ENCODE results near the gene KCNIP1.

Gene KCNIP1

DNA sequence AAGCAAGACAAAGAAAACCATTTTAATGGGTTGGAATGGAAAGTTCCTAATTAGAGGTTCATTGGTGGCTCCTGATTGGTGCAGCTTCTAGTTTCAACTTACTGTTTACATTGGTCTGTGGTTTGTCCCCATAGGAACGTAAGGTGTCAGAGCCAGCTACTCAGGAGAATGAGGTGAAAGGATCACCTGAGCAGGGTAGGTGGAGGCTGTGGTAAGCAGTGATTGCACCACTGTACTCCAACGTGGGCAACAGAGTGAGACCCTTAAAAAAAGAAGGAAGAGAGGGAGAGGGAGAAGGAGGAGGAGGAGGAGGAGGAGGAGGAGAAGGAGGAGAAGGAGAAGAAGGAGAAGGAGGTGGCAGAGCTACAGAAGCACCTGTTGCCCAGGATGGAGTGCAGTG lies 30.4 kb downstream of the KCNIP1 start:
- TF ChIP-seq, protein P1, sequence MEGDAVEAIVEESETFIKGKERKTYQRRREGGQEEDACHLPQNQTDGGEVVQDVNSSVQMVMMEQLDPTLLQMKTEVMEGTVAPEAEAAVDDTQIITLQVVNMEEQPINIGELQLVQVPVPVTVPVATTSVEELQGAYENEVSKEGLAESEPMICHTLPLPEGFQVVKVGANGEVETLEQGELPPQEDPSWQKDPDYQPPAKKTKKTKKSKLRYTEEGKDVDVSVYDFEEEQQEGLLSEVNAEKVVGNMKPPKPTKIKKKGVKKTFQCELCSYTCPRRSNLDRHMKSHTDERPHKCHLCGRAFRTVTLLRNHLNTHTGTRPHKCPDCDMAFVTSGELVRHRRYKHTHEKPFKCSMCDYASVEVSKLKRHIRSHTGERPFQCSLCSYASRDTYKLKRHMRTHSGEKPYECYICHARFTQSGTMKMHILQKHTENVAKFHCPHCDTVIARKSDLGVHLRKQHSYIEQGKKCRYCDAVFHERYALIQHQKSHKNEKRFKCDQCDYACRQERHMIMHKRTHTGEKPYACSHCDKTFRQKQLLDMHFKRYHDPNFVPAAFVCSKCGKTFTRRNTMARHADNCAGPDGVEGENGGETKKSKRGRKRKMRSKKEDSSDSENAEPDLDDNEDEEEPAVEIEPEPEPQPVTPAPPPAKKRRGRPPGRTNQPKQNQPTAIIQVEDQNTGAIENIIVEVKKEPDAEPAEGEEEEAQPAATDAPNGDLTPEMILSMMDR (conservative IDR thresholded peaks at IDR 0.05; ENCODE audit: low read length) = no peak
- TF ChIP-seq EZH2phosphoT487 (IDR thresholded peaks at IDR 0.05; ENCODE audit: borderline replicate concordance) = no peak
- no peak overlapping the region for H2AFZ ChIP-seq (ENCODE audit: low read length)
- no peaks in the 10 kb centered on the region for H3K9me2 ChIP-seq (replicated peaks; ENCODE audit: low read depth, low read length)
- no peaks in the 10 kb centered on the region for H3K4me1 ChIP-seq (ENCODE audit: insufficient read depth, low read length, poor library complexity, severe bottlenecking)
- no peak overlapping the region for H3K4me2 ChIP-seq (ENCODE audit: low read depth, low read length, poor library complexity, severe bottlenecking)
- H4K20me1 ChIP-seq (ENCODE audit: insufficient read depth, low read length, poor library complexity, severe bottlenecking) = no peaks in the 10 kb centered on the region
- H3K79me2 ChIP-seq (ENCODE audit: insufficient read depth, low read length) = no peaks in the 10 kb centered on the region
- H3K9me3 ChIP-seq (ENCODE audit: insufficient read depth, low read depth, low read length) = no peaks in the 10 kb centered on the region
- H3K4me3 ChIP-seq (ENCODE audit: low read length, poor library complexity, severe bottlenecking) = no peak overlapping the region
- H3K27me3 ChIP-seq (ENCODE audit: insufficient read depth, low read length, poor library complexity, severe bottlenecking) = no peaks in the 10 kb centered on the region
- no peaks in the 10 kb centered on the region for H3F3A ChIP-seq (ENCODE audit: low read depth)
- H3K36me3 ChIP-seq (ENCODE audit: insufficient read depth, low read length) = no peaks in the 10 kb centered on the region
- no peak overlapping the region for H3K9ac ChIP-seq (ENCODE audit: low read depth, low read length, poor library complexity, severe bottlenecking)

DNA sequence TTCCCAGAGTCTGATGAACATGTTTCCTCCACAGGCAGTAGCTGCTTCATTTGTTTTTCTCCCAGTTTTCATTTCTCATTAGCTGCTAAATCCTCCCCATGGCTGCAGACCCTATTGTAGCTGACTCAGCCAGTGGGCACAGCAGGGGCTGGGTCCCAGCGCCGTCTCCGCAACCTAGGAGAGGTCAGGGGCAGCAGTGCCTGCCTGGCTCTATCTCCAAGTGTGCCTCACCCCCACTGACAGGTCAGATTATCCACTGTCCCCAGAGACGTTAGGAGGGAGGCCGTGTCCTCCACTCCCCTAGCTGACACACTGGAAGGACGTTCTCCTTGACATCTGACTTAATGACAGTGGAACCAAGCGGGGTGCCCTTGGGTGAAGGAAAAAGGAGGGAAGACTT lies 31.1 kb downstream of the KCNIP1 start:
- H2AFZ ChIP-seq (ENCODE audit: low read length) = no peak overlapping the region
- no peaks in the 10 kb centered on the region for H3K9me3 ChIP-seq (ENCODE audit: insufficient read depth, low read depth, low read length)
- no peaks in the 10 kb centered on the region for H3K79me2 ChIP-seq (ENCODE audit: insufficient read depth, low read length)
- H3K36me3 ChIP-seq (ENCODE audit: insufficient read depth, low read length) = no peaks in the 10 kb centered on the region
- no peaks in the 10 kb centered on the region for H3K4me1 ChIP-seq (ENCODE audit: insufficient read depth, low read length, poor library complexity, severe bottlenecking)
- no peak overlapping the region for H3K9ac ChIP-seq (ENCODE audit: low read depth, low read length, poor library complexity, severe bottlenecking)
- no peaks in the 10 kb centered on the region for H3K9me2 ChIP-seq (replicated peaks; ENCODE audit: low read depth, low read length)
- no peaks in the 10 kb centered on the region for H4K20me1 ChIP-seq (ENCODE audit: insufficient read depth, low read length, poor library complexity, severe bottlenecking)
- no peak overlapping the region for H3K4me3 ChIP-seq (ENCODE audit: low read length, poor library complexity, severe bottlenecking)
- H3K4me2 ChIP-seq (ENCODE audit: low read depth, low read length, poor library complexity, severe bottlenecking) = no peak overlapping the region
- no peaks in the 10 kb centered on the region for H3F3A ChIP-seq (ENCODE audit: low read depth)
- no peaks in the 10 kb centered on the region for H3K27me3 ChIP-seq (ENCODE audit: insufficient read depth, low read length, poor library complexity, severe bottlenecking)
- TF ChIP-seq, protein P1 (conservative IDR thresholded peaks at IDR 0.05; ENCODE audit: low read length) = no peak
- TF ChIP-seq EZH2phosphoT487 (IDR thresholded peaks at IDR 0.05; ENCODE audit: borderline replicate concordance) = no peak

DNA sequence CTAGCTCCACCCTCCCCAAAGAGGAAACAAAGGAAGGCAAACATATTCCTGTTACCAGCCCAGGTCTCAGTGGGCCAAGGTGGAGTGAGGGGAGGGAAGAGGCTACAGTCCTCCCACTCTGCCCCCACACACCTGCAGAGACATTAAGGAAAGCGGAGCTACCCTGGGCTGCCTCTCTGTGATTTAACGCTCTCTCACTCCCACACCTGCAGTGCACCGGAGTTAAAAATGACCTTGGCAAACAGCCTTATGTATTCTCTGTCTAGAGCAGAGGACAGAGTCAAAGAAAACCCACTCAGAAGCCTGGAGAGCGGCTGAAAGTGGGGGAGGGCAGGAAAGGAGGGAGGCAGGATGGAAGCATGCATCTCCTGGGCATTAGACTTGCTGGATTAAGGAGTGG lies 32.7 kb downstream of the KCNIP1 start:
- H3K9ac ChIP-seq (ENCODE audit: low read depth, low read length, poor library complexity, severe bottlenecking) = no peak overlapping the region
- H3K4me1 ChIP-seq (ENCODE audit: insufficient read depth, low read length, poor library complexity, severe bottlenecking) = no peaks in the 10 kb centered on the region
- no peaks in the 10 kb centered on the region for H3K36me3 ChIP-seq (ENCODE audit: insufficient read depth, low read length)
- H2AFZ ChIP-seq (ENCODE audit: low read length) = no peak overlapping the region
- H3K4me2 ChIP-seq (ENCODE audit: low read depth, low read length, poor library complexity, severe bottlenecking) = no peak overlapping the region
- no peaks in the 10 kb centered on the region for H3K79me2 ChIP-seq (ENCODE audit: insufficient read depth, low read length)
- TF ChIP-seq, protein P1 (conservative IDR thresholded peaks at IDR 0.05; ENCODE audit: low read length) = no peak
- no peak for TF ChIP-seq EZH2phosphoT487 (IDR thresholded peaks at IDR 0.05; ENCODE audit: borderline replicate concordance)
- no peak overlapping the region for H3K4me3 ChIP-seq (ENCODE audit: low read length, poor library complexity, severe bottlenecking)
- no peaks in the 10 kb centered on the region for H4K20me1 ChIP-seq (ENCODE audit: insufficient read depth, low read length, poor library complexity, severe bottlenecking)
- H3K9me2 ChIP-seq (replicated peaks; ENCODE audit: low read depth, low read length) = no peaks in the 10 kb centered on the region
- no peaks in the 10 kb centered on the region for H3K9me3 ChIP-seq (ENCODE audit: insufficient read depth, low read depth, low read length)
- no peaks in the 10 kb centered on the region for H3F3A ChIP-seq (ENCODE audit: low read depth)
- H3K27me3 ChIP-seq (ENCODE audit: insufficient read depth, low read length, poor library complexity, severe bottlenecking) = no peaks in the 10 kb centered on the region

All from Loucy (cell line).